ENCODE data around the gene ATOX1. TPM values are rescaled to one million over a fixed set of nuclear protein-coding genes. Genes with fewer than 3 reads are reported as not detected.

Gene ATOX1
- polyA plus RNA-seq, 1 of the 3 experiments (the other 2 are of a cell fraction) = 497 TPM

GRCh38 chr5:151703227-151703626, 55.2 kb downstream of the ATOX1 start (continued):
- TF ChIP-seq, protein P1, sequence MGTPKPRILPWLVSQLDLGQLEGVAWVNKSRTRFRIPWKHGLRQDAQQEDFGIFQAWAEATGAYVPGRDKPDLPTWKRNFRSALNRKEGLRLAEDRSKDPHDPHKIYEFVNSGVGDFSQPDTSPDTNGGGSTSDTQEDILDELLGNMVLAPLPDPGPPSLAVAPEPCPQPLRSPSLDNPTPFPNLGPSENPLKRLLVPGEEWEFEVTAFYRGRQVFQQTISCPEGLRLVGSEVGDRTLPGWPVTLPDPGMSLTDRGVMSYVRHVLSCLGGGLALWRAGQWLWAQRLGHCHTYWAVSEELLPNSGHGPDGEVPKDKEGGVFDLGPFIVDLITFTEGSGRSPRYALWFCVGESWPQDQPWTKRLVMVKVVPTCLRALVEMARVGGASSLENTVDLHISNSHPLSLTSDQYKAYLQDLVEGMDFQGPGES (IDR thresholded peaks at IDR 0.05; ENCODE audit: low read depth, low read length) = no peak

DNA sequence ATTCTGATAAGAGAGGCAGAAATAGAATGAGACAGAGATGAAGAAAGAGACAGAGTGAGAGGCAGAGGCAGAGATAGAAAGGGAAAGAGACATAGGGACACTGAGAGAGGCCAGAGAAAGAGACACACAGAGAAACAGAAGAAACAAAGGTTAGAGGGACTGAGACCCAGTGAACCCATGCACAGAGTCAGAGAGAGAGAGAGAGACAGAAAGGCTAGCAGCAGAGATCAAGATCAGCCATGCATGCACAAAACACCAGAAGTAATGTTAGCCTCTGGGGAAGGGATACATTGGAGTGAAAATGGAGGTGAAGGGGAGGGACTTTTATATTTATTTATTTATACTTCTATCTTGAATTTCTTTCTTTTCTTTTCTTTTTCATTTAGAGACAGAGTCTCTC, 57.6 kb downstream of the ATOX1 start:
- no peaks in the 10 kb centered on the region for H3K27me3 ChIP-seq (ENCODE audit: insufficient read depth)
- ChIA-PET CTCF (interaction anchor here (1.5 kb wide), 1 partner anchor 14 kb away, joined by 4 read pairs; the partner anchor contains the start of gene SPARC), POLR2A (no interaction called here)
- no peaks in the 10 kb centered on the region for H3K9me2 ChIP-seq
- H3F3A ChIP-seq (replicated peaks; ENCODE audit: insufficient read depth) = peaks cover 36% of the 10 kb centered on the region
- H3K9ac ChIP-seq = peak overlapping the region; percentile 93; the same call in 1 of the 2 replicates
- peak overlapping the region; percentile 1 to 100; a peak in 3 of 4 replicates for H3K27ac ChIP-seq (ENCODE audit: low read depth in 2 of 2, low read length in 1 of 2)
- H2AFZ ChIP-seq (ENCODE audit: low read depth) = peak overlapping the region; percentile 83
- H3K9me3 ChIP-seq = no peaks in the 10 kb centered on the region
- H3K4me2 ChIP-seq = no peak overlapping the region
- H3K79me2 ChIP-seq (ENCODE audit: insufficient read depth) = no peaks in the 10 kb centered on the region
- TF ChIP-seq POLR2AphosphoS5 (IDR thresholded peaks at IDR 0.05; ENCODE audit: low read depth, low read length) = no peak
- no peak for TF ChIP-seq PBX3 (IDR thresholded peaks at IDR 0.05)
- peak; percentile 47 for TF ChIP-seq GATA2 (CRISPR knock-in tag; IDR thresholded peaks at IDR 0.05)
- H3K4me1 ChIP-seq (ENCODE audit: control insufficient read depth in 1 of 2, insufficient read depth in 2 of 2, low read depth in 1 of 2, low read length in 1 of 2) = peaks cover 24 to 26% of the 10 kb centered on the region in 2 experiments
- no peaks in the 10 kb centered on the region for H3K36me3 ChIP-seq (replicated peaks in 1 of 2; ENCODE audit: control insufficient read depth in 1 of 2, insufficient read depth in 2 of 2, low read length in 1 of 2)
- H4K20me1 ChIP-seq (ENCODE audit: insufficient read depth) = no peaks in the 10 kb centered on the region
- H3K4me3 ChIP-seq (ENCODE audit: low read depth in 2 of 2, low read length in 1 of 2) = no peak overlapping the region
- no peak for DNase-seq

- WGBS (ENCODE audit: low lambda C conversion rate) = 94% methylated on average over 2 of the region's 2 CpGs
- Histone ChIP-seq H3F3A (replicated peaks; ENCODE audit: insufficient read depth) (peaks cover 37% of the 10 kb centered on the region), H3K27me3 (ENCODE audit: insufficient read depth) (no peaks in the 10 kb centered on the region), H3K4me3 (ENCODE audit: low read depth in 2 of 2, low read length in 1 of 2) (no peak overlapping the region), H3K79me2 (ENCODE audit: insufficient read depth) (no peaks in the 10 kb centered on the region), H3K9me3 (no peaks in the 10 kb centered on the region), H2AFZ (ENCODE audit: low read depth) (peak overlapping the region; percentile 83), H4K20me1 (ENCODE audit: insufficient read depth) (no peaks in the 10 kb centered on the region), H3K36me3 (replicated peaks in 1 of 2; ENCODE audit: control insufficient read depth in 1 of 2, insufficient read depth in 2 of 2, low read length in 1 of 2) (no peaks in the 10 kb centered on the region), H3K4me1 (ENCODE audit: control insufficient read depth in 1 of 2, insufficient read depth in 2 of 2, low read depth in 1 of 2, low read length in 1 of 2) (peaks cover 24 to 26% of the 10 kb centered on the region in 2 experiments), H3K4me2 (no peak overlapping the region), H3K27ac (ENCODE audit: low read depth in 2 of 2, low read length in 1 of 2) (peak overlapping the region; percentile 1 to 100; a peak in 3 of 4 replicates), H3K9ac (peak overlapping the region; percentile 93; the same call in 1 of the 2 replicates), H3K9me2 (no peaks in the 10 kb centered on the region)
- CTCF ChIA-PET = interaction anchor here (1.3 to 4.1 kb wide), 4 partner anchors 13 to 42 kb away, joined by 3 to 20 read pairs (median 6); partner anchors contain the start of gene SPARC
- TF ChIP-seq NFIC (IDR thresholded peaks at IDR 0.05; ENCODE audit: borderline replicate concordance) = no peak
- no peak for TF ChIP-seq ELF1 (IDR thresholded peaks at IDR 0.05)
- no peak for TF ChIP-seq ZBTB33 (IDR thresholded peaks at IDR 0.05; ENCODE audit: borderline replicate concordance, low read depth)
- no peak for TF ChIP-seq NRF1 (IDR thresholded peaks at IDR 0.05; ENCODE audit: low read depth, low read length)
- TF ChIP-seq EZH2phosphoT487 (IDR thresholded peaks at IDR 0.05; ENCODE audit: borderline replicate concordance, low read depth) = no peak
- TF ChIP-seq, protein P2, sequence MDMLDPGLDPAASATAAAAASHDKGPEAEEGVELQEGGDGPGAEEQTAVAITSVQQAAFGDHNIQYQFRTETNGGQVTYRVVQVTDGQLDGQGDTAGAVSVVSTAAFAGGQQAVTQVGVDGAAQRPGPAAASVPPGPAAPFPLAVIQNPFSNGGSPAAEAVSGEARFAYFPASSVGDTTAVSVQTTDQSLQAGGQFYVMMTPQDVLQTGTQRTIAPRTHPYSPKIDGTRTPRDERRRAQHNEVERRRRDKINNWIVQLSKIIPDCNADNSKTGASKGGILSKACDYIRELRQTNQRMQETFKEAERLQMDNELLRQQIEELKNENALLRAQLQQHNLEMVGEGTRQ (IDR thresholded peaks at IDR 0.05; ENCODE audit: borderline replicate concordance, low read depth, low read length) = no peak
- TF ChIP-seq, protein P3, sequence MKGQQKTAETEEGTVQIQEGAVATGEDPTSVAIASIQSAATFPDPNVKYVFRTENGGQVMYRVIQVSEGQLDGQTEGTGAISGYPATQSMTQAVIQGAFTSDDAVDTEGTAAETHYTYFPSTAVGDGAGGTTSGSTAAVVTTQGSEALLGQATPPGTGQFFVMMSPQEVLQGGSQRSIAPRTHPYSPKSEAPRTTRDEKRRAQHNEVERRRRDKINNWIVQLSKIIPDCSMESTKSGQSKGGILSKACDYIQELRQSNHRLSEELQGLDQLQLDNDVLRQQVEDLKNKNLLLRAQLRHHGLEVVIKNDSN (IDR thresholded peaks at IDR 0.05; ENCODE audit: borderline replicate concordance, low read depth) = no peak
- no peak for TF ChIP-seq EP300 (IDR thresholded peaks at IDR 0.05; ENCODE audit: borderline replicate concordance in 1 of 2, low read depth in 1 of 2, low read length in 1 of 2)
- TF ChIP-seq JUND (IDR thresholded peaks at IDR 0.05) = no peak
- no peak for DNase-seq
- POLR2A ChIA-PET = no interaction called here
Observed at GRCh38 chr5:151700296-151700695, 58.1 kb downstream of the ATOX1 start.

Measured in SK-N-SH (cell line).